ENCODE results near the gene ICAM3.

ICAM3 gene

GRCh38 chr19:10285393-10285792 lies 54.0 kb downstream of the ICAM3 start:
- TF ChIP-seq, protein P1, sequence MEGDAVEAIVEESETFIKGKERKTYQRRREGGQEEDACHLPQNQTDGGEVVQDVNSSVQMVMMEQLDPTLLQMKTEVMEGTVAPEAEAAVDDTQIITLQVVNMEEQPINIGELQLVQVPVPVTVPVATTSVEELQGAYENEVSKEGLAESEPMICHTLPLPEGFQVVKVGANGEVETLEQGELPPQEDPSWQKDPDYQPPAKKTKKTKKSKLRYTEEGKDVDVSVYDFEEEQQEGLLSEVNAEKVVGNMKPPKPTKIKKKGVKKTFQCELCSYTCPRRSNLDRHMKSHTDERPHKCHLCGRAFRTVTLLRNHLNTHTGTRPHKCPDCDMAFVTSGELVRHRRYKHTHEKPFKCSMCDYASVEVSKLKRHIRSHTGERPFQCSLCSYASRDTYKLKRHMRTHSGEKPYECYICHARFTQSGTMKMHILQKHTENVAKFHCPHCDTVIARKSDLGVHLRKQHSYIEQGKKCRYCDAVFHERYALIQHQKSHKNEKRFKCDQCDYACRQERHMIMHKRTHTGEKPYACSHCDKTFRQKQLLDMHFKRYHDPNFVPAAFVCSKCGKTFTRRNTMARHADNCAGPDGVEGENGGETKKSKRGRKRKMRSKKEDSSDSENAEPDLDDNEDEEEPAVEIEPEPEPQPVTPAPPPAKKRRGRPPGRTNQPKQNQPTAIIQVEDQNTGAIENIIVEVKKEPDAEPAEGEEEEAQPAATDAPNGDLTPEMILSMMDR (conservative IDR thresholded peaks at IDR 0.05), result no peak
- no peak for TF ChIP-seq ZFX (IDR thresholded peaks at IDR 0.05)

GRCh38 chr19:10284960-10285278 lies 54.5 kb downstream of the ICAM3 start:
- TF ChIP-seq, protein P1 (conservative IDR thresholded peaks at IDR 0.05), result no peak
- TF ChIP-seq ZFX (IDR thresholded peaks at IDR 0.05), result no peak
- no peak overlapping the region for H3K27ac ChIP-seq

More at GRCh38 chr19:10285393-10285792, 54.0 kb downstream of the ICAM3 start:
- no peak overlapping the region for H3K27ac ChIP-seq

- TF ChIP-seq, protein P1 (conservative IDR thresholded peaks at IDR 0.05), result no peak
- no peak for TF ChIP-seq ZFX (IDR thresholded peaks at IDR 0.05)
- no peak overlapping the region for H3K27ac ChIP-seq
Observed at GRCh38 chr19:10284065-10284959, 55.1 kb downstream of the ICAM3 start.
